Urinary bladder (tissue), 4 donors: Measurements from ENCODE around the gene MBOAT2. TPM values are rescaled to one million over a fixed set of nuclear protein-coding genes. Genes with fewer than 3 reads are reported as not detected.
"Not testable (repeated sequence)": the region's sequence is repeated elsewhere in the genome, so short reads cannot be mapped to it uniquely, and the experiment has no call there.

Source experiments
- DNase-seq: peaks from one replicate; pipeline ENCODE4 v3.0.0-alpha.2; 2015; ENCODE audit errors: extremely low spot score
- H3K27ac ChIP-seq: one replicate; pipeline ENCODE4 v1.5.1; 2013; ENCODE audit warnings: low read depth, mild to moderate bottlenecking, moderate library complexity
- H3K36me3 ChIP-seq: one replicate; pipeline ENCODE4 v1.6.1; 2013; ENCODE audit warnings: mild to moderate bottlenecking, moderate library complexity; ENCODE audit not compliant: insufficient read depth
- H3K4me1 ChIP-seq: one replicate; pipeline ENCODE4 v1.6.1; 2013; ENCODE audit warnings: mild to moderate bottlenecking, moderate library complexity; ENCODE audit not compliant: insufficient read depth
- H3K4me3 ChIP-seq: one replicate; pipeline ENCODE4 v1.5.1; 2013; ENCODE audit warnings: low read depth, low read length
- WGBS: extraction: QIAGEN DNeasy Blood & Tissue Kit; methylation state at CpG from one replicate; pipeline ENCODE4 v1.1.7; 2013; 5-methylcytosine and 5-hydroxymethylcytosine counted together
- polyA plus RNA-seq: library from polyadenylated mRNA; stranded (reverse); fragments of 200-250 nt; gene quantifications from one replicate; pipeline ENCODE4 v1.2.3, GENCODE V29; 2013
- total RNA-seq: library from RNA; depleted of rRNA; stranded (reverse); fragments of >200 nt; gene quantifications from one replicate; pipeline ENCODE4 v1.2.3, GENCODE V29; 2014
- donor health status: healthy with polysubstance abuse.
- donor health status: healthy.

Gene MBOAT2, protein sequence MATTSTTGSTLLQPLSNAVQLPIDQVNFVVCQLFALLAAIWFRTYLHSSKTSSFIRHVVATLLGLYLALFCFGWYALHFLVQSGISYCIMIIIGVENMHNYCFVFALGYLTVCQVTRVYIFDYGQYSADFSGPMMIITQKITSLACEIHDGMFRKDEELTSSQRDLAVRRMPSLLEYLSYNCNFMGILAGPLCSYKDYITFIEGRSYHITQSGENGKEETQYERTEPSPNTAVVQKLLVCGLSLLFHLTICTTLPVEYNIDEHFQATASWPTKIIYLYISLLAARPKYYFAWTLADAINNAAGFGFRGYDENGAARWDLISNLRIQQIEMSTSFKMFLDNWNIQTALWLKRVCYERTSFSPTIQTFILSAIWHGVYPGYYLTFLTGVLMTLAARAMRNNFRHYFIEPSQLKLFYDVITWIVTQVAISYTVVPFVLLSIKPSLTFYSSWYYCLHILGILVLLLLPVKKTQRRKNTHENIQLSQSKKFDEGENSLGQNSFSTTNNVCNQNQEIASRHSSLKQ
- total RNA-seq (58.4 TPM), polyA plus RNA-seq (9.4 TPM)

DNA sequence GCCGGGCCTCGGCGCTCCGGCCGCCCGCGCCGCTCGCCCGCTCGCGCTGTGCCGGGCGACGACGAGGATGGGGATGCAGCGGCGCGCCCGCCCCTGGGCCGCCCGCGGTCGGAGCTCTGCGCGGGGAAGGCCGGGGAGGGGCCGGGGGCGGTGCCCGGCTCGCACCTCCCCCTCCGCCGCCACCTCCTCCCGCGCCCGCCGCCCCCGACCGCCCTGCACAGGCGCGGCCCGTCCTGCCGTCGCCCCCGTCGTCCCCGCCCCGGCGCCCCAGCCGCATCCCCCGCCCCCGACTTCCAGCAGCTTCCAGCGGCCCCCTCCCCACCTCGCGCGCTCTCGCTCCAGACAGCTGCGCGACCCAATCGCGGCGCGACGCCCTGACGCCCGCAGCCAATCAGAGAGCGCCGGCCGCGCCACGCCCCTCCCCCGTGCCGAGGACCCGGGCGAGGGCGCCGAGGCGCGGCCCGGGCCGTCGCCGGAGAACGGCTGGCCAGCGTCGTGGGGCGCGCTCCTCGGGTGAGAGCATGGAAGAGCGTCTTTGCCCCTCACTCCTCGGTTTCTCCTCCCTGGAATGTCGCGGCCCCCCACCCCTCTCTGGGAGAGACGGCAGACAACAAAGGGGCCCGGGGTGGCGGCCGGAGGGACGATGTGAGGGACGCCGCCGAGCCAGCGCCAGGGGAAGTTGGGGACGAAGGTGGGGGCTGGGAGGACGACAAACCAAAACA, at the start of gene MBOAT2:
Gene MBOAT2 (minus strand): TSS at position 69 of the 722 bp plus-strand sequence. CDS start 70 bp downstream, outside the sequence.
- Histone ChIP-seq H3K4me1 (no peaks in the 10 kb centered on the region), H3K36me3 (no peaks in the 10 kb centered on the region), H3K27ac (peak within 1 kb of the TSS; percentile 95), H3K4me3 (peak within 1 kb of the TSS; percentile 78)
- peak; percentile 76 for DNase-seq
- WGBS, result 1% methylated on average over 86 of the region's 104 CpGs

DNA sequence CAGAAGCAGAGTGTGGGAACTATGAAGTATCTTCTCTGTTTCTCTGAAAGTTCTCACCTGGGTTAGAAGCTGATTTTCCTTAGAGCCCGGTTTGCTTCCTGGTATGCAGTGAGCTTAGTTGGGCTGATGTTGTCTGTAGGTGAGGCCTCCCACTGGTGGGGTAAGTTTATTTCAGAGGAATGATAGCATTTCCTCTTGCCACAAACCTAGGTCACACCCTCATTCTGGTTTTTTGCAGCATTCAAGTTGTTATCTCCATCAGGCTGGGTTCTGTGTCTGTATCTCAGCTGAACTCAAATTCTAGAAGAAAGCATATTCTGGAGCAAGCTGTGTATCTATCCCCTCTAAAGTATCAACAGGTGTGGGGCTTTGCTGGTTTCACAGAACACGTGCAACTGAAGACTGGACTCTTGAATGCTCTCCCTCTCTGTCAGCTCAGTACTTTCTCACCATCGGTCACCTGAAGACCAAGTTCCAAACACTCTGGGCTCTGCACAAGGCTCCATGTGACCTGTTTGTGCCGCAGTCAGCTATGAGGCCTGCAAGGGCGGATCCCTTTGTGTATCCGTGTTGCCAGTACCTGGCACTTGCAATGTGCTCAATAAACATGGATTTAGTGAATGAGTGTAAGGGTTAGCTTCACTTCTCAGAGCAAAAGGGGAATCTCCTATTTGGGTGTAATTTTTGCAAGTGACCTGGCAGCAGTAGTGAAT, 49.5 kb upstream of the MBOAT2 start:
- Histone ChIP-seq H3K4me3 (no peak overlapping the region), H3K36me3 (no peaks in the 10 kb centered on the region), H3K27ac (no peak overlapping the region), H3K4me1 (no peaks in the 10 kb centered on the region)
- DNase-seq, result no peak
- 88% methylated on average over 6 of the region's 6 CpGs for whole genome bisulfite sequencing

DNA sequence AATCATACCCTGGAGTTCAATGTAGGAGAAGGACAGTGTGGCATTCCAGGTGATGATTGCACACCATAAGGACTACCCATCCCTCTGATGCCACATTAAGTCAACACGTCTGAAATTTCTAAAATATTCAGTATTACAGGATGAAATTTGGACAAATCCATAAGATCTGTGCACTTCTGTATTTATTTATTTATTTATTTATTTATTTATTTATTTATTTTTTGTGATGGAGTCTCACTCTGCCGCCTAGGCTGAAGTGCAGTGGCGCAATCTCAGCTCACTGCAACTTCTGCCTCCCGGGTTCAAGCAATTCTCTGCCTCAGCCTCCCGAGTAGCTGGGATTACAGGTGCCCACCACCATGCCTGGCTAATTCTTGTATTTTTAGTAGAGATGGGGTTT, 48.0 kb upstream of the MBOAT2 start:
- 94% methylated on average over 5 of the region's 5 CpGs for WGBS
- not testable (repeated sequence) for DNase-seq, H3K4me3 ChIP-seq, H3K27ac ChIP-seq, H3K36me3 ChIP-seq, H3K4me1 ChIP-seq

DNA sequence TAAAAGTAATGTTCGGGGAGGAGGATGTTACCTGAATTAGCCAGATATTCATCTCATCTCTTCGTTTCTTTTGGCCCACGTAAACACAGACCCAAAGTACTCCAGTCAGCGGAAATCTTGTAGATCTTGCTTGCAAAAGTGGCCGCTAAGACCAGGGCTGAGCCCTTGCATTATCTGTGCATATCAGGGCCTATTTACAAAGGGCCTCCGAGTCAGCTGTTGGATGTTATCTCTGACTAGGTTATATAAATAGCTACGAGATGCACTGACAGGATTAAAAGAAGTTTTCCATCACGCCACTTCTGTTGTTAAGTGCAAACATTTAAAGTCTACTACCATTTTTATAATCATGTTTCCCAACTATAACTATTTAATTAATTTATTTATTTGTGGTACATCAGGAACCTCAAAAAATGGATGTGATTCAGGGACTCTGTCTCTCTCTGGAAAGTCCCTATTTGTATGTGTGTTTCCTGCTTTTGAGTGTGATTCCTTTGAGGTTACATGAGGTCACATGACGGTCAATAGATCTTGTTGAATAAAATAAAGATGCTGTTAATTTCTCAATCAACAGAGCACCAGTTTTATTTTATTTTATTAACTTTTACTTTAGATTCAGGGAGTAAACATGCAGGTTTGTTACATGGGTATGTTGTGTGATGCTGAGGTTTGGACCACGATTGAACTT, 46.8 kb upstream of the MBOAT2 start:
- H3K4me3 ChIP-seq, result no peak overlapping the region
- 57% methylated on average over 10 of the region's 10 CpGs for WGBS
- DNase-seq, result no peak
- no peaks in the 10 kb centered on the region for H3K36me3 ChIP-seq
- H3K27ac ChIP-seq, result no peak overlapping the region
- no peaks in the 10 kb centered on the region for H3K4me1 ChIP-seq

DNA sequence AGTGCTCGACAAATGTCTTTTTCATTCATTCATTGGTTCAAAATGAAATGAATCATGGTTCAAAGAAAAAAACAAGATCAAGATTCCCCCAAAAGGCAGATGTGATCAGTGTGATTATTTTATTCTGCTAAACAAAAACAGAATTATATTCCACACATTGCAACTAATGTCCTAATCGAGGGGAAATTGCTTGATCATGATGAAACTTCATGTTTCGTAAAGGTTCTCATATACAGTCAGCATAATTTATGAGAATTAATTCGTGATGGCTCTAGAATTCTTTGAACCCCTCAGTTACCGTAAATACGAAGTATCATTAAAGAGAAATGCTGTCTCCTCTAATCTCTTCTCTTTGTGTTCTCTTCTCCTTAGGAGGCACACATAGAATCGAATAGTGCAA, 42.1 kb upstream of the MBOAT2 start:
- Histone ChIP-seq H3K4me3 (no peak overlapping the region), H3K4me1 (no peaks in the 10 kb centered on the region), H3K27ac (no peak overlapping the region), H3K36me3 (no peaks in the 10 kb centered on the region)
- no peak for DNase-seq
- 91% methylated on average over 7 of the region's 7 CpGs for WGBS

DNA sequence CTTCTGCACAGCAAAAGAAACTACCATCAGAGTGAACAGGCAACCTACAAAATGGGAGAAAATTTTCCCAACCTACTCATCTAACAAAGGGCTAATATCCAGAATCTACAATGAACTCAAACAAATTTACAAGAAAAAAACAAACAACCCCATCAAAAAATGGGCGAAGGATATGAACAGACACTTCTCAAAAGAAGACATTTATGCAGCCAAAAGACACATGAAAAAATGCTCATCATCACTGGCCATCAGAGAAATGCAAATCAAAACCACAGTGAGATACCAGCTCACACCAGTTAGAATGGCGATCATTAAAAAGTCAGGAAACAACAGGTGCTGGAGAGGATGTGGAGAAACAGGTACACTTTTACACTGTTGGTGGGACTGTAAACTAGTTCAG, 40.0 kb upstream of the MBOAT2 start:
- 76% methylated on average over 1 of the region's 2 CpGs for WGBS
- not testable (repeated sequence) for H3K36me3 ChIP-seq, H3K4me1 ChIP-seq

DNA sequence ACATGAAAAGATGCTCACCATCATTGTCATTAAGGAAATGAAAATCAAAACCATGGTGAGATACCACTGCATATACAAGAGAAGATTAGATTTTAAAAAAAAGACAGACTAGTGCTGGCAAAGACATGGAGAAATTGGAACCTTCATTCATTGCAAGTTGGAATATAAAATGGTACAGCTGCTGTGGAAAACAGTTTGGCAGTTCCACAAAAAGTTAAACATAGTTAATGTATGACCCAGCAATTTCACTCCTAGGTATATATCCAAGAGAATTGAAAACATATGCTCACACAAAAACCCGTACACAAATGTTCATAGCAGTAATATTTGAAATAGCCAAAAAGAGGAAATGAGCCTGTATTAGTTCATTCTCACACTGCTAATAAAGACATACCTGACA, 33.7 kb upstream of the MBOAT2 start:
- no peak overlapping the region for H3K27ac ChIP-seq
- H3K36me3 ChIP-seq, result no peaks in the 10 kb centered on the region
- H3K4me1 ChIP-seq, result no peaks in the 10 kb centered on the region
- 31% methylated on average over 1 of the region's 1 CpG for WGBS
- DNase-seq, result no peak
- H3K4me3 ChIP-seq, result no peak overlapping the region

More for the DNA sequence above, 40.0 kb upstream of the MBOAT2 start:
- H3K27ac ChIP-seq, DNase-seq, H3K4me3 ChIP-seq: not testable (repeated sequence)

DNA sequence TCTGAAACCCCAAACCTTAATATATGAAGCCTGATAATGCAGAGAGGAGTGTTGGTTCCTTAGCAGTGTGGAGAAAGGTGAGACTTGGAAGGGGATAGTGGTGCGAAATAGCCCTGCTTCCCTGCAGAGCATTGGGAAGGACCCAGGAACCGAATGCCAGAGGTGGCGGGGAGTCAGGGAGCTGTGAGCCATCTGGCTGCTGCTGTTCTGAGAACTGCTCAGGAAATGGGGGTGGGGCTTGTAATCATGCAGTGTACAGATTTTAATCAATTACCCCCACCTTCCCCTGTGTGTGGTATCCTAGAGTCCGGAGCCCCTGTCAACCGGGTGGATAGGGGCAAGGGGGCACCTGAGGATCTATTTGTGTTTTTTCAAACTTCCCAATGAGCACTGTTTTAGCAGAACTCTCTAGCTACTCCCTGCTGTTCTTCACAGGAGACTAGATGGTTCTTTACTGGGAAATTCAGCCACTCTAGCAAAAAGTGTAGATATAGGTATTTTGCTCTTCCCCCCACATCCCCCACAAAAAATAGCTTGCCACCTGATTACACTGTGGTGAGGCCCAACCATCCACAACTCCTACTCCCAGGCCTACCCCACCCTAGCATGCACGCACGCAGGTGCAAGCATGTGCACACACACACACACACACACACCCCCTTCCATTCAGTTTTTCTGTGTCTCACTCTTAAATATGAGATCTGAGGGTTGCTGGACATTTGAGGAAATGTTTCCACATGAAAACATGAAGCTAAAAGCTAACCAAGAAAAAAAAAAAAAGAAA, 30.1 kb upstream of the MBOAT2 start:
- Histone ChIP-seq H3K36me3 (no peaks in the 10 kb centered on the region), H3K27ac (no peak overlapping the region), H3K4me3 (no peak overlapping the region), H3K4me1 (no peaks in the 10 kb centered on the region)
- 55% methylated on average over 7 of the region's 7 CpGs for WGBS
- no peak for DNase-seq

DNA sequence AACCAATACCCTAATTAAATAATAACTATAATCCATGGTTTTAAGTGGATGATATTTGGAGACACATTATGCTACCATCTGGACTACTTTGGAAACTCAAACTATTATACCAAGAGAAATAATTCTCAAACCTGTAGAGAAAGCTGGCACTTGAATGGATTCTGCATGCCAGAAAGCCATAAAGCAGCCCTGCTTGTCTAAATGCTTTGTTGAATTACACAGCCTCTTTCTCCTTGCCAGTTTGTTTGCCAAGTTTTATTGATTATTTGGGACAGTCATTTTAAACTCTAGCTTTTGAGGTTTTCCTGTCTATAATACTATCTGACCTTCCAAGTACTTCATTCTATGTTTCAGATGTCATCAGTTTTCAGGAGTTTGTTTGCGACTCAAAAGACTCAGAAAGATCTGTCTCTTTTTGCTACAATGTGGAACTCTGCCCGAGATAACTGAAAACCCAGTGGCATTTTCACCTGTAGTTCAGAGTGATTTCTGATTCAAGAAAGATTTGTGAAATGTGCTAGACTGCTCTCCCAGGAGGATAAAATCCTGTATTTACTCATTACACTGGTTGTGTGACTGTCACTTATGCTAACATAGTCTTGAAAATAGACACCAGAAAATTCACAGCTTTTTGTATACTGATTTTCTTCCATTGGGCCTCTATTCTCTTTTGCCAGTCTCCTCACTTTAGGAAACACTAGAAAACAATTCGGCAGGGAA, 29.2 kb upstream of the MBOAT2 start:
- WGBS, result 68% methylated on average over 3 of the region's 3 CpGs
- no peak overlapping the region for H3K27ac ChIP-seq
- DNase-seq, result no peak
- no peak overlapping the region for H3K4me3 ChIP-seq
- H3K36me3 ChIP-seq, result no peaks in the 10 kb centered on the region
- no peaks in the 10 kb centered on the region for H3K4me1 ChIP-seq

DNA sequence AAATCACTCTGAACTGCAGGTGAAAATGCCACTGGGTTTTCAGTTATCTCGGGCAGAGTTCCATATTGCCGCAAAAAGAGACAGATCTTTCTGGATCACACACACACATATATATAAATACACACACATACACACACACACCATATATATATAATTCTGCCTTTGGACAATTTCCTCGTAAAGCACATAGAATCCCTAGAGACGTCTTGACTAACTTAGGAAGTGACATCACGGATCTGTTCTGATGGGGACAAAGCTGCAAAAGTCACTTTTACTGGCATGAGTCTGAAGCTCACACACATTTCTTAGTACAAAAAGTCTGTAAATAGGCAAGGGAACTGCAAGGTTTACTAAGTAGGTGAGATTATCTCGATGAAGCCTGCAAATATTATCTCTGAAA, 28.6 kb upstream of the MBOAT2 start:
- 71% methylated on average over 6 of the region's 6 CpGs for WGBS

DNA sequence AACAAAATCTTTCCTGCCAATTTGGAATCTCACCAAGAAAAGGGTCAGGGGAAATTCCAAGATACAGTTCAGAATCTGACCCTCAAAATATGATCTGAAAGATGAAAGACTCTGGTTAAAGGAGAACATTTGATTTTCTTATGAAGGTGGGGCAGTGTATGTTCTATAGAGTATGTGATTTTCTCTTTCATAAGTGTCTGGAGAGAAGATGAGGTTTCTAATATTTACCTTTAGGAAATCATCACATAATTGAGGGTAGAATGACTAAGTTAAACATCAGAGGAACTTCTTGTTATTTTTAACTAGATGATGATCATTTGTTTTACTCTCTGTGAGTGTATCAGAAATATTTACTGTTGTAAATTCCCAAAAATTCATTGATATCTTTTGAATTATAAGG, 27.8 kb upstream of the MBOAT2 start:
- H3K4me1 ChIP-seq, result no peaks in the 10 kb centered on the region
- DNase-seq, result no peak
- H3K36me3 ChIP-seq, result no peaks in the 10 kb centered on the region
- H3K27ac ChIP-seq, result no peak overlapping the region
- no peak overlapping the region for H3K4me3 ChIP-seq

More for the DNA sequence above, 28.6 kb upstream of the MBOAT2 start:
- Histone ChIP-seq H3K4me3 (no peak overlapping the region), H3K27ac (no peak overlapping the region), H3K36me3 (no peaks in the 10 kb centered on the region), H3K4me1 (no peaks in the 10 kb centered on the region)
- DNase-seq, result no peak

DNA sequence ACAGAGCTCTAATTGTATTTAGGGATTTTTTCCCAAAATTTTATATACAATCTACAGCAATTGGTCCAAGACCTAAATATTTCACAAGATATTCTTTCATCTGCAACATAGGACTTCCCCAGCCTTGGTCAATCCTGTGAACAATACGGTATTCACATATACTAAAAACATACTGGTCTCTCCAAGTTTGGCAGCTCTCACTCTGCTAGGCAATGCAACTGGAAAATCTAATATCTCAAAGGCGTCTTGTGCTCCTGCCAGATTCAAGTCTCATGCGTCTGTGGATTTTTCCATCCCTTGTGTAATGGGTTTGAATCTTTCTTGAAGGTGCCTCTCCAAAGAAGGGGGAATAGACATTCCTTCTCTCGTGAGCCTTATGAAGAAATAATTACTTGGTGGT, 27.4 kb upstream of the MBOAT2 start:
- H3K27ac ChIP-seq, result no peak overlapping the region

More for the DNA sequence above, 27.4 kb upstream of the MBOAT2 start:
- WGBS, result 49% methylated on average over 4 of the region's 4 CpGs
- H3K4me1 ChIP-seq, result no peaks in the 10 kb centered on the region
- H3K4me3 ChIP-seq, result no peak overlapping the region
- no peak for DNase-seq
- no peaks in the 10 kb centered on the region for H3K36me3 ChIP-seq
